Thyroid gland (tissue), 4 donors: Measurements from ENCODE around the gene PARD3. TPM values are rescaled to one million over a fixed set of nuclear protein-coding genes. Genes with fewer than 3 reads are reported as not detected.

Experiments
- DNase-seq, 2 donors: peaks; one replicate each; pipeline ENCODE4 v3.0.0-alpha.2; 2019
- H3K27ac ChIP-seq, 3 donors: fragments of 200-600 bp; sonication (generic); 1 replicate in 2 of 3; 2 replicates in 1 of 3; pipeline ENCODE4 v1.5.1; 2016 to 2019; ENCODE audit warnings: mild to moderate bottlenecking in 1 of 3, moderate library complexity in 1 of 3
- H3K27me3 ChIP-seq: fragments of 200-600 bp; sonication (generic); one replicate; pipeline ENCODE4 v1.5.1; 2019
- H3K36me3 ChIP-seq, 2 donors: fragments of 200-600 bp; sonication (generic); one replicate each; pipeline ENCODE4 v1.5.1; 2016 to 2019
- H3K4me1 ChIP-seq, 2 donors: fragments of 200-600 bp; sonication (generic); one replicate each; pipeline ENCODE4 v1.5.1; 2017 to 2019
- H3K4me3 ChIP-seq, 3 donors: fragments of 200-600 bp; sonication (generic); replicated peaks in 1 of 3; 1 replicate in 2 of 3; 2 replicates in 1 of 3; pipeline ENCODE4 v1.5.1; 2016; ENCODE audit warnings: mild to moderate bottlenecking in 1 of 3
- H3K9me3 ChIP-seq: fragments of 200-600 bp; sonication (generic); one replicate; pipeline ENCODE4 v1.5.1; 2017
- CTCF ChIP-seq, 6 experiments: fragments of 200-600 bp in 3 of 6; fragments of 450-650 bp in 3 of 6; sonication (generic) in 3 of 6; IDR thresholded peaks; one replicate each; pipeline ENCODE4 v1.5.1; 2016 to 2019; ENCODE audit warnings: antibody characterized with exemption in 6 of 6, mild to moderate bottlenecking in 2 of 6, inconsistent platforms in 1 of 6, moderate library complexity in 1 of 6
- POLR2A ChIP-seq, 2 donors: fragments of 450-650 bp; IDR thresholded peaks; one replicate each; pipeline ENCODE4 v1.6.1; 2017; ENCODE audit warnings: antibody characterized with exemption in 2 of 2, mild to moderate bottlenecking in 2 of 2, moderate library complexity in 1 of 2
- WGBS, 2 donors: methylation state at CpG; one replicate each; pipeline ENCODE4 v1.1.5; 2017; 5-methylcytosine and 5-hydroxymethylcytosine counted together
- intact Hi-C: fragments of 100-400 bp; cut with DNase I; formaldehyde crosslinking; loops from one replicate; pipeline ENCODE4 v1.15.1; 2023
- total RNA-seq, 4 donors: library from RNA; depleted of rRNA; stranded (reverse); fragments of >200 nt; gene quantifications; one replicate each; pipeline ENCODE4 v1.2.3, GENCODE V29; 2016

The PARD3 gene
- total RNA-seq, 4 donors from 2014 or later: 48.6 to 88.4 (median 57.7) TPM

GRCh38 chr10:34347131-34347530 lies 468.0 kb downstream of the PARD3 start:
- H3K9me3 ChIP-seq: no peaks in the 10 kb centered on the region
- no peaks in the 10 kb centered on the region for H3K36me3 ChIP-seq
- no peak for DNase-seq
- no peak overlapping the region for H3K4me3 ChIP-seq
- TF ChIP-seq CTCF (IDR thresholded peaks at IDR 0.05): no peak
- TF ChIP-seq POLR2A (IDR thresholded peaks at IDR 0.05): no peak
- intact Hi-C loops: loop anchor here (10.0 kb wide), 1 partner anchor 288 kb away; no protein-coding TSS in a partner anchor
- H3K27ac ChIP-seq: no peak overlapping the region
- H3K4me1 ChIP-seq: no peaks in the 10 kb centered on the region
- H3K27me3 ChIP-seq: no peaks in the 10 kb centered on the region
- 94 to 96% methylated on average over 3 of the region's 3 CpGs for WGBS, 2 donors

GRCh38 chr10:34346516-34347100 lies 468.5 kb downstream of the PARD3 start:
- H3K9me3 ChIP-seq: no peaks in the 10 kb centered on the region

GRCh38 chr10:34345383-34345782 lies 469.7 kb downstream of the PARD3 start:
- Histone ChIP-seq H3K4me3 (no peak overlapping the region), H3K27ac (no peak overlapping the region), H3K4me1 (no peaks in the 10 kb centered on the region), H3K36me3 (no peaks in the 10 kb centered on the region), H3K27me3 (no peaks in the 10 kb centered on the region), H3K9me3 (no peaks in the 10 kb centered on the region)
- intact Hi-C loops: loop anchor here (10.0 kb wide), 1 partner anchor 289 kb away; no protein-coding TSS in a partner anchor
- WGBS, 2 donors: 85 to 97% methylated on average over 5 of the region's 5 CpGs
- TF ChIP-seq CTCF (IDR thresholded peaks at IDR 0.05) (no peak), POLR2A (IDR thresholded peaks at IDR 0.05) (no peak)
- no peak for DNase-seq

More at GRCh38 chr10:34346516-34347100, 468.5 kb downstream of the PARD3 start:
- Histone ChIP-seq H3K4me3 (no peak overlapping the region), H3K27ac (no peak overlapping the region), H3K27me3 (no peaks in the 10 kb centered on the region), H3K4me1 (no peaks in the 10 kb centered on the region), H3K36me3 (no peaks in the 10 kb centered on the region)
- intact Hi-C loops: loop anchor here (10.0 kb wide), 1 partner anchor 288 kb away; no protein-coding TSS in a partner anchor
- 96% methylated on average over 1 of the region's 1 CpG for WGBS, 2 donors
- TF ChIP-seq CTCF (IDR thresholded peaks at IDR 0.05) (no peak), POLR2A (IDR thresholded peaks at IDR 0.05) (no peak)
- DNase-seq: no peak

- intact Hi-C loops: loop anchor here (10.0 kb wide), 1 partner anchor 291 kb away; no protein-coding TSS in a partner anchor
- no peaks in the 10 kb centered on the region for H3K27me3 ChIP-seq
- no peak for DNase-seq
- no peaks in the 10 kb centered on the region for H3K9me3 ChIP-seq
- TF ChIP-seq CTCF (IDR thresholded peaks at IDR 0.05): no peak
- H3K4me3 ChIP-seq: no peak overlapping the region
- no peak overlapping the region for H3K27ac ChIP-seq
- H3K4me1 ChIP-seq: no peaks in the 10 kb centered on the region
- no peaks in the 10 kb centered on the region for H3K36me3 ChIP-seq
- 83 to 84% methylated on average over 1 of the region's 1 CpG for WGBS, 2 donors
Measured at GRCh38 chr10:34343764-34344163, 471.3 kb downstream of the PARD3 start.

GRCh38 chr10:34341473-34341872 lies 473.6 kb downstream of the PARD3 start:
- no peak overlapping the region for H3K4me3 ChIP-seq
- 89 to 95% methylated on average over 4 of the region's 4 CpGs for WGBS, 2 donors
- intact Hi-C loops: loop anchor here (10.0 kb wide), 1 partner anchor 293 kb away; no protein-coding TSS in a partner anchor
- no peak for DNase-seq
- H3K4me1 ChIP-seq: no peaks in the 10 kb centered on the region
- H3K27me3 ChIP-seq: no peaks in the 10 kb centered on the region
- no peaks in the 10 kb centered on the region for H3K9me3 ChIP-seq
- TF ChIP-seq POLR2A (IDR thresholded peaks at IDR 0.05) (no peak), CTCF (IDR thresholded peaks at IDR 0.05) (no peak)
- no peak overlapping the region for H3K27ac ChIP-seq
- no peaks in the 10 kb centered on the region for H3K36me3 ChIP-seq
